Choroid plexus epithelial cell (primary cell): ENCODE data around the gene GRHPR.

Source experiments
- DNase-seq: peaks from one replicate; pipeline ENCODE4 v3.0.0-alpha.2; 2010; ENCODE audit warnings: low read depth
- H3K4me3 ChIP-seq: 2 replicates; pipeline ENCODE4 v1.5.1; 2011; ENCODE audit warnings: low read depth, mild to moderate bottlenecking, control low read depth, low read length, moderate library complexity
- CTCF ChIP-seq: conservative IDR thresholded peaks from 2 replicates; pipeline ENCODE4 v1.5.1; 2011; ENCODE audit warnings: low read depth, mild to moderate bottlenecking, control low read depth, inconsistent platforms, low read length, moderate library complexity

Gene GRHPR

GRCh38 chr9:37415011-37415719 is 7.3 kb upstream of the GRHPR start:
- H3K4me3 ChIP-seq = peak overlapping the region; percentile 26

GRCh38 chr9:37417252-37417803 is 5.2 kb upstream of the GRHPR start:
- no peak for DNase-seq
- TF ChIP-seq CTCF = no peak
- no peak overlapping the region for H3K4me3 ChIP-seq

More at GRCh38 chr9:37415011-37415719, 7.3 kb upstream of the GRHPR start:
- peak; percentile 87 for TF ChIP-seq CTCF
- DNase-seq = peak; percentile 77

GRCh38 chr9:37417857-37418618 is 4.5 kb upstream of the GRHPR start:
- no peak overlapping the region for H3K4me3 ChIP-seq
- no peak for DNase-seq
- TF ChIP-seq CTCF = no peak

- H3K4me3 ChIP-seq = no peak overlapping the region
- no peak for TF ChIP-seq CTCF
- no peak for DNase-seq
Observed at GRCh38 chr9:37419204-37419603, 3.3 kb upstream of the GRHPR start.

- TF ChIP-seq CTCF = no peak
- DNase-seq = no peak
- no peak overlapping the region for H3K4me3 ChIP-seq
Observed at GRCh38 chr9:37420271-37421215, 2.0 kb upstream of the GRHPR start.

GRCh38 chr9:37421914-37422288 is 595 bp upstream of the GRHPR start:
- TF ChIP-seq CTCF = no peak
- DNase-seq = no peak
- H3K4me3 ChIP-seq = peak overlapping the region; percentile 89
